ENCODE measurements around the gene CLIC3. TPM values are rescaled to one million over a fixed set of nuclear protein-coding genes. Genes with fewer than 3 reads are reported as not detected.

CLIC3 gene
- total RNA-seq, 1 experiment from 2014 or later: 0.55 TPM

- peaks cover 14% of the 10 kb centered on the region for H3K27me3 ChIP-seq
- no peaks in the 10 kb centered on the region for H3K36me3 ChIP-seq
- no peak overlapping the region for H3K4me3 ChIP-seq
- no peak for DNase-seq
- no peak overlapping the region for H3K27ac ChIP-seq
- H3K9me3 ChIP-seq (replicated peaks): no peaks in the 10 kb centered on the region
- peaks cover 33% of the 10 kb centered on the region for H3K4me1 ChIP-seq
These were observed 30.0 kb upstream of the CLIC3 start for GRCh38 chr9:137026384-137026783.

GRCh38 chr9:137025517-137025966 lies 29.2 kb upstream of the CLIC3 start:
- Histone ChIP-seq H3K27me3 (peaks cover 14% of the 10 kb centered on the region), H3K9me3 (replicated peaks) (no peaks in the 10 kb centered on the region), H3K4me3 (no peak overlapping the region), H3K27ac (no peak overlapping the region), H3K4me1 (peaks cover 33% of the 10 kb centered on the region), H3K36me3 (no peaks in the 10 kb centered on the region)
- DNase-seq: peak; percentile 66 to 74

GRCh38 chr9:137023583-137023991 lies 27.2 kb upstream of the CLIC3 start:
- Histone ChIP-seq H3K4me1 (peaks cover 32% of the 10 kb centered on the region), H3K27me3 (peaks cover 14% of the 10 kb centered on the region), H3K36me3 (no peaks in the 10 kb centered on the region), H3K9me3 (replicated peaks) (no peaks in the 10 kb centered on the region), H3K27ac (no peak overlapping the region), H3K4me3 (no peak overlapping the region)
- DNase-seq: peak; percentile 88 to 89

GRCh38 chr9:137023157-137023556 lies 26.8 kb upstream of the CLIC3 start:
- Histone ChIP-seq H3K27ac (no peak overlapping the region), H3K36me3 (no peaks in the 10 kb centered on the region), H3K9me3 (replicated peaks) (no peaks in the 10 kb centered on the region), H3K4me1 (peaks cover 30% of the 10 kb centered on the region), H3K27me3 (peaks cover 14% of the 10 kb centered on the region), H3K4me3 (no peak overlapping the region)
- no peak for DNase-seq

GRCh38 chr9:137022662-137023008 lies 26.3 kb upstream of the CLIC3 start:
- peaks cover 14% of the 10 kb centered on the region for H3K27me3 ChIP-seq
- no peak overlapping the region for H3K4me3 ChIP-seq
- no peak for DNase-seq
- H3K4me1 ChIP-seq: peaks cover 30% of the 10 kb centered on the region
- no peaks in the 10 kb centered on the region for H3K9me3 ChIP-seq (replicated peaks)
- no peaks in the 10 kb centered on the region for H3K36me3 ChIP-seq
- H3K27ac ChIP-seq: no peak overlapping the region

GRCh38 chr9:137021979-137022661 lies 25.8 kb upstream of the CLIC3 start:
- peaks cover 30% of the 10 kb centered on the region for H3K4me1 ChIP-seq
- peaks cover 9% of the 10 kb centered on the region for H3K27me3 ChIP-seq
- no peaks in the 10 kb centered on the region for H3K36me3 ChIP-seq
- DNase-seq: peak; percentile 67 to 75
- H3K27ac ChIP-seq: no peak overlapping the region
- H3K9me3 ChIP-seq (replicated peaks): no peaks in the 10 kb centered on the region
- H3K4me3 ChIP-seq: no peak overlapping the region

- H3K9me3 ChIP-seq (replicated peaks): no peaks in the 10 kb centered on the region
- H3K27ac ChIP-seq: no peak overlapping the region
- no peak for DNase-seq
- H3K27me3 ChIP-seq: peaks cover 7% of the 10 kb centered on the region
- H3K4me3 ChIP-seq: no peak overlapping the region
- no peaks in the 10 kb centered on the region for H3K36me3 ChIP-seq
- H3K4me1 ChIP-seq: peaks cover 30% of the 10 kb centered on the region
These were observed 25.2 kb upstream of the CLIC3 start for GRCh38 chr9:137021568-137021978.

- no peak overlapping the region for H3K27ac ChIP-seq
- no peak overlapping the region for H3K4me3 ChIP-seq
- H3K36me3 ChIP-seq: no peaks in the 10 kb centered on the region
- no peak for DNase-seq
- H3K27me3 ChIP-seq: peaks cover 5% of the 10 kb centered on the region
- peaks cover 28% of the 10 kb centered on the region for H3K4me1 ChIP-seq
- H3K9me3 ChIP-seq (replicated peaks): no peaks in the 10 kb centered on the region
These were observed 24.6 kb upstream of the CLIC3 start for GRCh38 chr9:137020771-137021567.

GRCh38 chr9:137019891-137020683 lies 23.7 kb upstream of the CLIC3 start:
- Histone ChIP-seq H3K4me3 (no peak overlapping the region), H3K36me3 (no peaks in the 10 kb centered on the region), H3K27me3 (no peaks in the 10 kb centered on the region), H3K9me3 (replicated peaks) (no peaks in the 10 kb centered on the region), H3K4me1 (peaks cover 19% of the 10 kb centered on the region), H3K27ac (no peak overlapping the region)
- no peak for DNase-seq

- DNase-seq: no peak
- no peak overlapping the region for H3K4me3 ChIP-seq
- H3K27me3 ChIP-seq: no peaks in the 10 kb centered on the region
- no peak overlapping the region for H3K27ac ChIP-seq
- peaks cover 12% of the 10 kb centered on the region for H3K4me1 ChIP-seq
- H3K36me3 ChIP-seq: no peaks in the 10 kb centered on the region
- H3K9me3 ChIP-seq (replicated peaks): no peaks in the 10 kb centered on the region
These were observed 22.6 kb upstream of the CLIC3 start for GRCh38 chr9:137018761-137019559.

GRCh38 chr9:137017791-137018497 lies 21.6 kb upstream of the CLIC3 start:
- H3K4me1 ChIP-seq: peaks cover 2% of the 10 kb centered on the region
- no peaks in the 10 kb centered on the region for H3K9me3 ChIP-seq (replicated peaks)
- no peak overlapping the region for H3K27ac ChIP-seq
- H3K4me3 ChIP-seq: no peak overlapping the region
- no peaks in the 10 kb centered on the region for H3K27me3 ChIP-seq
- DNase-seq: no peak
- H3K36me3 ChIP-seq: no peaks in the 10 kb centered on the region

GRCh38 chr9:137017071-137017470 lies 20.7 kb upstream of the CLIC3 start:
- Histone ChIP-seq H3K9me3 (replicated peaks) (no peaks in the 10 kb centered on the region), H3K4me3 (no peak overlapping the region), H3K36me3 (no peaks in the 10 kb centered on the region), H3K27me3 (no peaks in the 10 kb centered on the region), H3K27ac (no peak overlapping the region), H3K4me1 (no peaks in the 10 kb centered on the region)
- DNase-seq: no peak

GRCh38 chr9:137016436-137016835 lies 20.1 kb upstream of the CLIC3 start:
- Histone ChIP-seq H3K27ac (no peak overlapping the region), H3K4me3 (no peak overlapping the region), H3K4me1 (no peaks in the 10 kb centered on the region), H3K9me3 (replicated peaks) (no peaks in the 10 kb centered on the region), H3K36me3 (no peaks in the 10 kb centered on the region), H3K27me3 (no peaks in the 10 kb centered on the region)
- no peak for DNase-seq

GRCh38 chr9:137015976-137016375 lies 19.6 kb upstream of the CLIC3 start:
- Histone ChIP-seq H3K27ac (no peak overlapping the region), H3K4me1 (no peaks in the 10 kb centered on the region), H3K27me3 (no peaks in the 10 kb centered on the region), H3K4me3 (no peak overlapping the region), H3K9me3 (replicated peaks) (no peaks in the 10 kb centered on the region), H3K36me3 (no peaks in the 10 kb centered on the region)
- no peak for DNase-seq
